Measurements from ENCODE around the gene SMAD5. TPM values are rescaled to one million over a fixed set of nuclear protein-coding genes. Genes with fewer than 3 reads are reported as not detected.

Gene SMAD5
- total RNA-seq, 2 donors from 2014 or later = 29.0 to 92.9 TPM

DNA sequence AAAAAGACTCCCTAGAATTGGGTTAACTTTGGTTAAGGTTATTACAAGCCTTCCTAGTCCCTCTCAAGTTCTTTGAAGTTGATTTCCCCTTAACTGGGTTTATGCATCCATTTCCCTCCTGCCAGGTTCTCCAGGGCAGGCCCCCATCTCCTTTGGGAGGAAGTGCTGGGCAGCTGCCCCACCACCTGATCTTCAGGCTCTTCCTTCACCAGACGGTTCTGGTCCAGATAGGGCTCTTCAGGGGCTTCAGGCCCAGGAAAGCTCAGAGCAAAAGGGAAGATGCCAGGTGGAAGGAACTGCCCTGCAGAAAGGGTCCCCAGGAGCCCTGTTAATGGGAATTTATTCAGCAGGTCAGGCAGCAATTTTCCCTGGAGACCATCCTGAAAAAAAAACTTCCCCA, 58.3 kb downstream of the SMAD5 start:
- DNase-seq (ENCODE audit: low spot score) (no peak), ATAC-seq (ENCODE audit: insufficient number of reproducible peaks, low FRiP score, low read depth) (no peak)
- TF ChIP-seq, protein P1, sequence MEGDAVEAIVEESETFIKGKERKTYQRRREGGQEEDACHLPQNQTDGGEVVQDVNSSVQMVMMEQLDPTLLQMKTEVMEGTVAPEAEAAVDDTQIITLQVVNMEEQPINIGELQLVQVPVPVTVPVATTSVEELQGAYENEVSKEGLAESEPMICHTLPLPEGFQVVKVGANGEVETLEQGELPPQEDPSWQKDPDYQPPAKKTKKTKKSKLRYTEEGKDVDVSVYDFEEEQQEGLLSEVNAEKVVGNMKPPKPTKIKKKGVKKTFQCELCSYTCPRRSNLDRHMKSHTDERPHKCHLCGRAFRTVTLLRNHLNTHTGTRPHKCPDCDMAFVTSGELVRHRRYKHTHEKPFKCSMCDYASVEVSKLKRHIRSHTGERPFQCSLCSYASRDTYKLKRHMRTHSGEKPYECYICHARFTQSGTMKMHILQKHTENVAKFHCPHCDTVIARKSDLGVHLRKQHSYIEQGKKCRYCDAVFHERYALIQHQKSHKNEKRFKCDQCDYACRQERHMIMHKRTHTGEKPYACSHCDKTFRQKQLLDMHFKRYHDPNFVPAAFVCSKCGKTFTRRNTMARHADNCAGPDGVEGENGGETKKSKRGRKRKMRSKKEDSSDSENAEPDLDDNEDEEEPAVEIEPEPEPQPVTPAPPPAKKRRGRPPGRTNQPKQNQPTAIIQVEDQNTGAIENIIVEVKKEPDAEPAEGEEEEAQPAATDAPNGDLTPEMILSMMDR (IDR thresholded peaks at IDR 0.05) = no peak
- Histone ChIP-seq H3K27ac (no peak overlapping the region), H3K4me3 (no peak overlapping the region), H3K36me3 (peaks cover 6% of the 10 kb centered on the region), H3K9me3 (no peaks in the 10 kb centered on the region), H3K27me3 (replicated peaks; ENCODE audit: insufficient read depth) (no peaks in the 10 kb centered on the region), H3K4me1 (ENCODE audit: control insufficient read depth in 1 of 2, low read depth in 2 of 2) (peaks cover 11 to 22% of the 10 kb centered on the region in 2 donors)

DNA sequence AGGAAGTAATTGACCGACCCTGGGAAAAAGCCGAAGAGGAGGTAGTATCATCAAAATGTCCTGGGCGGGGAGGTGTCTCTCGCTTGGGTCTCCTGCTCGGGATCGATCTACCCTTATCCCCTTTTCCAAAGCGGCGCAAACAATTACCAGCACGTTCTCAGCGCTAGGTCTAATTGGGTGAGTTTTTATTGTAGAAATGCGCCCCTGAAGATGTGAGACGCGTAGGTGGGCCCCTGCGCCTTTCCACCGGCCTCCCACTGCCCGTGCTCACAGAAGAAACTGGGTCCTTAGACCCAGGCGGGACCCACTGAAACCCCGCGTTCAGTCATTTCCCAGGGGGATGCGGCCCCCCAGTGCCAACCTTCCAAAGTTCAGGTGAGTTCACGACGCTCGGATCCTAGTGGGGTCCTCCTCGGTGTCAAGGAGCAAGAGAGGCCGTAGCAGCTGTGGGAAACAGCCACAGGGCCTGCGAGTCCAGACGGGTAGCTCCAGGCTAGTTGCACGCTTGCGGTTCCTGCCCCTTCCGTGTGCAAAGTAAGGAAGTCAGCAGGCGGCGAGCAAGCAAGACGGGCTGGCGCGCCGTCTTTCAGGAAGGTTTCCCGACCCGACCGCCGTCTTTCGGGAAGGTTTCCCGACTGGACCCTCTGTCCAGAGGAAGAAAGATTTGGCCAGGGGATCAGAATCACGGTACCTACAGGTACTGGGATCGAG, 58.8 kb downstream of the SMAD5 start:
- peak overlapping the region; percentile 58 for H3K4me3 ChIP-seq
- DNase-seq (ENCODE audit: low spot score) = no peak
- peaks cover 11 to 27% of the 10 kb centered on the region in 2 donors for H3K4me1 ChIP-seq (ENCODE audit: control insufficient read depth in 1 of 2, low read depth in 2 of 2)
- TF ChIP-seq, protein P1 (IDR thresholded peaks at IDR 0.05) = no peak
- ATAC-seq (ENCODE audit: insufficient number of reproducible peaks, low FRiP score, low read depth) = no peak
- peaks cover 6% of the 10 kb centered on the region for H3K36me3 ChIP-seq
- no peak overlapping the region for H3K27ac ChIP-seq
- H3K27me3 ChIP-seq (replicated peaks; ENCODE audit: insufficient read depth) = no peaks in the 10 kb centered on the region
- no peaks in the 10 kb centered on the region for H3K9me3 ChIP-seq

DNA sequence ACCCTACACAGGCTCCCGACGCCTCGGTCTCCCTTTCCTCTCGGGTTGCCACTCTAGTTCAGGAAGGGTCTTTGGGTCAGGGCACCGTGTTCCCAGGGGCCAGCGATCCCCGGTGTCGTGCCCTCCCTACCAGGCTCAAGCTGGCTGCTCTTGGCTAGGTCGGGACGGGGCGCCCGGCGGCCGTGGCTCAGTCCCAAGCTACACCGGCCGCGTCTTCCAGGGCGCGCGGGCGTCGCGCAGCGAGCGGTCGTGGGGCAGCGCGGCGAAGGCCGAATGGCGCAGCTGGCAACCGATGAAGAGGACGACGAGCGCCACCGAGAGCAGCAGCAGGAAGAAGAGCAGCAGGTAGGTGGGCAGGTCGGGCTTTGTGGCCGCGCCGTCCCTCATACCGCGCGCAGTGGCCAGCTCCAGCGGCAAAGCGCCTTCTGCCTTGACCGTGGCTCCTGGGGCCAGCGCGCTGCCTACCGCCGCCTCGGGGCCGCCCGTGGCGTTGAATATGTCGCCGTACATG, 59.4 kb downstream of the SMAD5 start:
- Histone ChIP-seq H3K36me3 (peaks cover 6% of the 10 kb centered on the region), H3K4me3 (peak overlapping the region; percentile 58), H3K9me3 (no peaks in the 10 kb centered on the region), H3K27me3 (replicated peaks; ENCODE audit: insufficient read depth) (no peaks in the 10 kb centered on the region), H3K27ac (no peak overlapping the region), H3K4me1 (ENCODE audit: control insufficient read depth in 1 of 2, low read depth in 2 of 2) (peaks cover 11 to 29% of the 10 kb centered on the region in 2 donors)
- DNase-seq (ENCODE audit: low spot score) (no peak), ATAC-seq (ENCODE audit: insufficient number of reproducible peaks, low FRiP score, low read depth) (no peak)
- TF ChIP-seq, protein P1 (IDR thresholded peaks at IDR 0.05) = no peak

DNA sequence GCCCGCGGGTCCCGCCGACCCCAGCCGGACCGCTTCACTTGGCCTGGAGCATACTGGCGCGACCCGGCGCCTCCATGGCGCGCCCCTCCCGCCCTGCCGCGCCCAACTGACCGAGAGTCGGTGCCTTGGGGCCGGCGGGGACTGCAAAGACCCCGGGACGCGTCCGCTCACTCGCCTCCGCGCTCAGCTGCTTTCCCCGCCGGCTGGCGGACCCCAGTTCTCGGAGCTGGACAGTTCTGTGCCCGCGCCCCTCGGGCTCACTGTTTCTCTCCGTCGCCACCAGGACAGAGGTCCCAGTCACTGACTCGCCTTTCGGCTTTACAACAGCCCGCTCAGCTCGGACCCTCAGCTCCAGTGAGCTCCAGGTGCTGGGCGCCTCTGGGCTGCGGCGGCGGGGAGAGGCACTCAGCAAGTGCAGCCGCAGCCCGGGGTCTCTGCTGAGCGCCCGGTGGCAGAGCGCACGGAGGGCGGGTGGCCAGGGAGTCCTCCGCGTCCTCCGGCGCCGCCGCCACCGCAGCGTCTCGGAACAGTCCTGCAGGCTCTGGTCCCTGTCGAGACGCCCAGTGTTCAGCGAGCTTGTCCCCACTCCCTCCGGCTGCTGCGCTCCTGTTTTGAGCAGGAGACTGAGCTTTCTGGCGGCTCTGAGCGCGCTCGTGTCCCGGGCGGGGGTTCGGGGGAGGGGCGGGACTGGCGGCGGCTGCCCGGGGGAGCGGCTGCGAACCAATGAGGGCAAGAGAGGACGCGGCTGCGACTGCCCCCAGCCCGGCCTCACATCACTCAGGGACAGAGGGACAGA, 60.1 kb downstream of the SMAD5 start, which contains the start of gene SMIM32:
TSS of gene SMIM32 (minus strand) at position 637 of the 796 bp plus-strand sequence. CDS start 638 bp downstream, outside the sequence.
- no peak for DNase-seq (ENCODE audit: low spot score)
- ATAC-seq (ENCODE audit: insufficient number of reproducible peaks, low FRiP score, low read depth) = no peak
- TF ChIP-seq, protein P1 (IDR thresholded peaks at IDR 0.05) = no peak

More for the DNA sequence above, 60.1 kb downstream of the SMAD5 start, which contains the start of gene SMIM32:
- Histone ChIP-seq H3K27me3 (replicated peaks; ENCODE audit: insufficient read depth) (no peaks in the 10 kb centered on the region), H3K4me3 (peak within 1 kb of the TSS; percentile 58), H3K9me3 (no peaks in the 10 kb centered on the region), H3K27ac (no peak within 1 kb of the TSS), H3K4me1 (ENCODE audit: control insufficient read depth in 1 of 2, low read depth in 2 of 2) (peaks cover 11 to 29% of the 10 kb centered on the region in 2 donors), H3K36me3 (peaks cover under 1% of the 10 kb centered on the region)

Data from thoracic aorta (tissue), 2 donors.